ENCODE results near the gene PPP6R2. TPM values are rescaled to one million over a fixed set of nuclear protein-coding genes. Genes with fewer than 3 reads are reported as not detected.

PPP6R2 gene
- total RNA-seq, 4 donors from 2014 or later, result 35.6 to 50.8 (median 45.6) TPM

- TF ChIP-seq POLR2A (IDR thresholded peaks at IDR 0.05) (no peak), CTCF (IDR thresholded peaks at IDR 0.05) (no peak)
- intact Hi-C loops (cut with DNase I), result no loop called here
- WGBS, 2 donors, result 20 to 33% methylated on average over 1 to 3 of the region's 7 CpGs
- Histone ChIP-seq H3K36me3 (no peaks in the 10 kb centered on the region), H3K27ac (peak overlapping the region; percentile 94 to 97 (median 96)), H3K4me3 (peak overlapping the region; percentile 20 to 96 (median 78)), H3K4me1 (peaks cover 73 to 92% (median 78%) of the 10 kb centered on the region in 3 donors), H3K27me3 (no peaks in the 10 kb centered on the region), H3K9me3 (no peaks in the 10 kb centered on the region)
- DNase-seq, result no peak
Measured at GRCh38 chr22:50303515-50303847, 39.6 kb upstream of the PPP6R2 start.

GRCh38 chr22:50303848-50304527, 39.1 kb upstream of the PPP6R2 start:
- no peak for DNase-seq
- TF ChIP-seq CTCF (IDR thresholded peaks at IDR 0.05), result peak in 1 of 6 experiments; percentile 19
- no peak for TF ChIP-seq POLR2A (IDR thresholded peaks at IDR 0.05)

GRCh38 chr22:50304528-50305392, 38.4 kb upstream of the PPP6R2 start:
- H3K9me3 ChIP-seq, result no peaks in the 10 kb centered on the region
- WGBS, 2 donors, result 17 to 22% methylated on average over 2 to 11 of the region's 22 CpGs
- intact Hi-C loops (cut with DNase I), result no loop called here
- no peaks in the 10 kb centered on the region for H3K27me3 ChIP-seq
- no peak for TF ChIP-seq CTCF (IDR thresholded peaks at IDR 0.05)
- no peak for TF ChIP-seq POLR2A (IDR thresholded peaks at IDR 0.05)
- H3K4me3 ChIP-seq, result peak overlapping the region; percentile 61 to 96 (median 92)
- no peak for DNase-seq
- H3K4me1 ChIP-seq, result peaks cover 66 to 92% (median 72%) of the 10 kb centered on the region in 3 donors
- H3K27ac ChIP-seq, result peak overlapping the region; percentile 94 to 97 (median 96)
- H3K36me3 ChIP-seq, result no peaks in the 10 kb centered on the region

More at GRCh38 chr22:50303848-50304527, 39.1 kb upstream of the PPP6R2 start:
- intact Hi-C loops (cut with DNase I), result no loop called here
- Histone ChIP-seq H3K4me3 (peak overlapping the region; percentile 20 to 96 (median 78)), H3K9me3 (no peaks in the 10 kb centered on the region), H3K4me1 (peaks cover 73 to 92% (median 73%) of the 10 kb centered on the region in 3 donors), H3K27ac (peak overlapping the region; percentile 94 to 97 (median 96)), H3K36me3 (no peaks in the 10 kb centered on the region), H3K27me3 (no peaks in the 10 kb centered on the region)
- 18% methylated on average over 2 of the region's 11 CpGs; no CpG with 5 or more reads in 1 of the 2 donors for WGBS, 2 donors

GRCh38 chr22:50305393-50305922, 37.7 kb upstream of the PPP6R2 start:
- no peaks in the 10 kb centered on the region for H3K36me3 ChIP-seq
- TF ChIP-seq POLR2A (IDR thresholded peaks at IDR 0.05) (no peak), CTCF (IDR thresholded peaks at IDR 0.05) (no peak)
- WGBS, 2 donors, result 53% methylated on average over 3 of the region's 14 CpGs; no CpG with 5 or more reads in 1 of the 2 donors
- peak overlapping the region; percentile 61 to 96 (median 92) for H3K4me3 ChIP-seq
- peaks cover 59 to 85% (median 68%) of the 10 kb centered on the region in 3 donors for H3K4me1 ChIP-seq
- H3K9me3 ChIP-seq, result no peaks in the 10 kb centered on the region
- peak overlapping the region; percentile 94 to 97 (median 96) for H3K27ac ChIP-seq
- no peak for DNase-seq
- intact Hi-C loops (cut with DNase I), result no loop called here
- no peaks in the 10 kb centered on the region for H3K27me3 ChIP-seq
